Retina (tissue), 1 donor: ENCODE measurements around the gene BCL2L11.

ENCODE experiments used
- DNase-seq: peaks from one replicate; pipeline ENCODE4 v3.0.0-alpha.2; 2016

Gene BCL2L11

DNA sequence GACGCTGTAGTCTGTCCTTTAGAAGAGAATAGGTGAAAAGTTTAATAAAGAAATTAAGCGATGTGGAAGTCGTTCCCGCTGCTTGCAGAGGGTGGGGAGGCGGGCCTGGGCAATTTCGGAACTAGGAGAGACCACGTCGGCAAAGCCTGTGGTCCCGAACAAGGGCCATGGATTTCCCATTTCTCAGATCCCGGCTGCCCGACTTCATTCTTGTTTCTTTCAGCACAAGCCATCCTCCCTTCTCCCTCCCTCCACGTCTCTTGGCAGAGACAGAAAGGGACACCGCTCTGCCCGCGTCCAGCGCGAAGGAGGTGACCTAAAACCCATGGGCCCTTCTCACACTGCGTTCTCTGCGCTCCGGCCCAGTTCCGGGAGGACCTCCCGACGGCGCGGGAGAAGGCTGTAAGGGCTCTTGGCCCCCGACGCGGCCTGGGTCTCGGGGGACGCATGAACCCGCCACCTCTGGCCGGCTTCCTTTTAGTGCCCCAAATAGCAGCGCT is 2.2 kb upstream of the BCL2L11 start:
- DNase-seq, result peak; percentile 69

- DNase-seq, result peak; percentile 65
Measured at GRCh38 chr2:111118981-111119821, 1.5 kb upstream of the BCL2L11 start.

- no peak for DNase-seq
Measured at GRCh38 chr2:111119822-111120252, 877 bp upstream of the BCL2L11 start.

DNA sequence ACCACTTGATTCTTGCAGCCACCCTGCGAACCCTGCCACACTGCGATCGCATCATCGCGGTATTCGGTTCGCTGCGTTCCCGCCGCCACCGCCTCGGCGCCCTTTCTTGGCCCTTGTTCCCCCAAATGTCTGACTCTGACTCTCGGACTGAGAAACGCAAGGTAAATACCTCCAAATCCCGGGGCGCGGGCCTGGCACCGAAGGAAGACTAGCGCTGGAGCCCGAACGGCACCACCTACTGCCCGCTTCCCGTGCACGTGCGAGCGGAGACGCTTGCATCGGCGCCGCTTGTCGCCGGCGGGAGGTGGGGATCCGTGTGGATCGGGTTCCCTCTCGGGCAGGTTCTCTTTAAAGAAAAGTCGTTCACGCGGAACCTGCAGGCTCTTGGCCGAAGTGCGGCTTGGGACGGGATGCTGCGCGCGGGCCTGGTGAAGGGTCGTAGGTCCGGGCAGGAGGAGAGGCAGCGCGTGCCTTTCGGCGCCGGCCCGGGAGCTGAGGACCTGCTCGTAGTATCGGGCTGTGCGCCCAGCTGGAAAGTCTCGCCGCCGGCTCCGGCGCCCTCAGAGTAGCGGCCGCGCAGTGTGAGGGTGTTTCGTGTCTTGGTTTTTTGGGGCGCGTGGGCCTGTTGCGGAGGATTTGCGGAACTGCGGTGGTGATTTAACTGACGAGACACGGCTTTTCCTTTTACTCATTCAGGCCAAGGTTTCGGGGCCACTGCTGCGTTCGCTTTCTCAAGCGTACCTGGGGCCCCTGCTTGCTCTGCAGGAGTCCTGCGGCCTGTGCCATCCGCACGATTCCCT is 514 bp downstream of the BCL2L11 start:
- peak; percentile 90 for DNase-seq

DNA sequence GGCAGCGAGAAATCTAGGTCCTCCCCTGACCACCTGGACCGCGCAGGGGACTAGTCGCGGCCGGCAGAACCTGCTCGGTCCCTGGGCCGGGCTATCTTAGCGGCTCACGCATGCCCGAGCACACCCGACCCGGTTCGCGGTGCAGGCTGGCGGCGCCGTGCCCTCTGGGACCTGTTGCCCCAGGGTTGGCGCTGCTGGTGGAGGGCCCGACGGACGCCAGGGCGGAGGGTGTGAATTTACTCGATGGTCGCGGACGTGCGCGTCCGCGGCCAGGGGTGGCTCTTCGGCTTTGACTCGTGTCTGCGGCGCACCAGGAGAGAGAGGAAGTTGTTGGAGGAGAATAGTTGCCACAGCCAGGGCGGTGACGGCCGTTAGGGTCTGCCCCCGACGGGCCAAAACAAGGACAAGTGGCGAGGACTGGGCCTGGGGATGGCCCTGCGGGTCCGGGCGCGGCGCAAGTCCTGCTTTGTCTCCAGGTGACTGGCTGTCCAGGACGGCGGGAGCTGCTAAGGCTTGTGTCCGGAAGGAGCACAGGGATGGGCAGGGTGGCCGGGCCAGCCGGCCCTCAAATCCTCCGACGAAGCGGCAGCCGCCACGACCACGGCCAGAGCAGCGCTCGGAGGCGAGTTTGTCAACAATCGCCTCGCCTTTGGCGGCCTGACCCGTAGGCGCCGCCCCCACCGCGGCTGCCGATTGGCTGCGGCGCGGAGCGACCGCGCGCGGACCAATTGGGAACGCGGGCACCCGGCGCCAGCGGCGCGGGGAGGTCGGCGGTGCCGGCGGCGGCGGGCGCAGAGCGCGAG is 1.3 kb downstream of the BCL2L11 start:
- DNase-seq, result peak; percentile 93

- DNase-seq, result peak; percentile 89
Measured at GRCh38 chr2:111122631-111123421, 2.1 kb downstream of the BCL2L11 start.

DNA sequence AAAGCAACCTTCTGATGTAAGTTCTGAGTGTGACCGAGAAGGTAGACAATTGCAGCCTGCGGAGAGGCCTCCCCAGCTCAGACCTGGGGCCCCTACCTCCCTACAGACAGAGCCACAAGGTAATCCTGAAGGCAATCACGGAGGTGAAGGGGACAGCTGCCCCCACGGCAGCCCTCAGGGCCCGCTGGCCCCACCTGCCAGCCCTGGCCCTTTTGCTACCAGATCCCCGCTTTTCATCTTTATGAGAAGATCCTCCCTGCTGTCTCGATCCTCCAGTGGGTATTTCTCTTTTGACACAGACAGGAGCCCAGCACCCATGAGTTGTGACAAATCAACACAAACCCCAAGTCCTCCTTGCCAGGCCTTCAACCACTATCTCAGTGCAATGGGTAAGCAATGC is 3.0 kb downstream of the BCL2L11 start:
- no peak for DNase-seq

DNA sequence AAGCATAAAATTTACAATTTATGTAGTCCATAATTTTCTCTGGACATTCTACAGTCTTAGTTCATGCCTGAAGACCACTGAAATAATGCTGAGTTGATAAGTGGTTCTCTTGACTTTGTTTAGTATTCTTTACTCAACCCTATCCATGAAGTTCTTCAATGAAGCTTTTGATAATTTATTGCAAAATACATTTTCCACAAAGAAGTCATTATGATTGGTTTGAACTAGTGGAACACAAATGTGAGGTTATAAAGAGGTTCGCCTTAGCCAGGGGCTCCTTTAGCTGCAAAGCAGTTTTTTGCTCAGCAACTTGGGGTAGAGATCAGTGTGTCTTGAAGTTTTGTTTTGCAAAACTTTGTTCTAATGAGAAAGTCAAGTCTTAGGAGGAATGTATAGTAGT is 5.9 kb downstream of the BCL2L11 start:
- DNase-seq, result no peak

GRCh38 chr2:111127351-111127750 is 6.6 kb downstream of the BCL2L11 start:
- DNase-seq, result peak; percentile 34

DNA sequence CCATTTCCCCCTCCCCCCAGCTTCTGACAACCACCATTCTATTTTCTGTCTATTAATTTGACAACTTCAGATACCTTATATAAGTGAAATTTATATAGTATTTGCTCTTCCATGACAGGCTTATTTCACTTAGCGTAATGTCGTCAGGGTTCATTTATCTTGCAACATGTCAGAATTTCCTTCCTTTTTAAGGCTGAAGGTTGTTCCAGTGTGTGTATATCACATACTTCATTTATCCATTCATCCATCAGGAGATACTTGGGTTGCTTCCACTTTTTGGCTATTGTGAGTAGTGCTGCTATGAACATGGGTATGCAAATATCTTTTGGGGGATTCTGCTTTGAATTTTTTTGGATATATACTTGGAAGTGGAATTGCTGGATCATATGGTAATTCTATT is 7.4 kb downstream of the BCL2L11 start:
- DNase-seq, result no peak

DNA sequence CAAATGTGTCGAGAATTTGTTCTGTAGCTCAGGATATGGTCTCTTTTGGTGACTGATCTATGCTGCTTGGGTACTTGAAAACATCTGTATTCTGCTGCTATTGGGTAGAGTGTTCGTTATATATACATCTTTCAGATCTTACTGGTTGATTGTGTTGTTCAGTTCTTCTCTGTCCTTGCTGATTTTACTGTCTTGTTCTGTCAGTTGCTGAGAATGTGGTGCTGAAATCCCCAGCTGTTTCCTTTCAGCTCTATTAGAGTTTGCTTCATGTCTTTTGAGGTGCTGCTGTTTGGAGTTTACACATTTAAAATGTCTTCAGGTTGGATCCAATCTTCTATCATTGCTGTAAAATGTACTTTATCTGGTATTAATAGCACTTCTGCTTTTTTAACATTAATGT is 12.9 kb downstream of the BCL2L11 start:
- no peak for DNase-seq

DNA sequence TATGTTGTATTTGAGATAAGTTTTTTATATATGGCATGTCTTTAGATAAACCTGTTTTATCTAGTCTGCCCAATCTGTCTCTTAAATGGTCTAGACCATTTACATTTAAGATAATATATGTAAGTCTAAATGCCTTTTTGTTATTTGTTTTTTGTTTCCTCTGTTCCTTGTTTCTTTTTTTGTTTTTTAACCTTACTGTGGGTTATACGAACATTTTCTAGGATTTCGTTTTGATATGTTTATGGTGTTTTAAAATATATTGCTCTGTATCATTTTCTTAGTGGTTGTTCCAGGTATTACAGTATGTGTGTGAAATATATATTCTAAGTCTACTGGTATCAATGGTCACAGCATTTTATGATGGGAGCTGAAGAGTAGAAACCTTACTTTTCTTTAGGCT is 13.3 kb downstream of the BCL2L11 start:
- no peak for DNase-seq

GRCh38 chr2:111135237-111135909 is 14.7 kb downstream of the BCL2L11 start:
- DNase-seq, result no peak

GRCh38 chr2:111135910-111136297 is 15.2 kb downstream of the BCL2L11 start:
- no peak for DNase-seq

GRCh38 chr2:111138839-111139238 is 18.1 kb downstream of the BCL2L11 start:
- DNase-seq, result no peak

DNA sequence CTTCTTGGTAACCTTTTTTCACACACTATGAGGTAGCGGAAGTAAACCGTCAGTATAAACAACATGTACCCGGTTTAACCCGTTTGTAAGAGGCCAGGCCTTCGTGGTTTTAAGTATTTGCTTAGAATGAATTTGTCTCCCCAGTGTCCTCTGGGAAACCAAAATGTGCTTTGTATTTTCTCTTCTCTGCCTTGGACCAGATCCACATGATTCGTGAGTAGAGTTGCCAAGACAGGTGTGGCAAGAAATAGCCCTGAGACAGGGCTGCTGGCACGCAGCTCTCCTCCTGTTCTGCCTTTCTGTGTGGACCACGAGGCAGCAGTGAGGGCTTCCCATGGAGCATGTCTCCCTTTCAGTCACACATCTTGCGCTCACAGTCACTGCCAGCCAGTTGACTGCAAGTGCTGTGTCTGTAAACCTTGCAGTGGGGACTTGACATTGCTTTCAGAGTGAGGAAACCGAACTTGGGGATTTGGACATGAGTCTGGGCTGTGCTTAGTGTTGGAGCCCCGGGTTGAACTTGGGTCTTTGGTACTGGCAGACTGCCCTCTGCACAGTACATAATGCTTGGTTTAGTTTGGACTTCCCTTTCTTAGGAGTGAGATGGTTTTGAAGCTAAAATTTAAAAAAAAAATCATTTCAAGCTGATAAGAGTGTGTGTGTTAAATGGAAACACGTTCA is 19.1 kb downstream of the BCL2L11 start:
- no peak for DNase-seq

GRCh38 chr2:111140815-111141214 is 20.1 kb downstream of the BCL2L11 start:
- no peak for DNase-seq

DNA sequence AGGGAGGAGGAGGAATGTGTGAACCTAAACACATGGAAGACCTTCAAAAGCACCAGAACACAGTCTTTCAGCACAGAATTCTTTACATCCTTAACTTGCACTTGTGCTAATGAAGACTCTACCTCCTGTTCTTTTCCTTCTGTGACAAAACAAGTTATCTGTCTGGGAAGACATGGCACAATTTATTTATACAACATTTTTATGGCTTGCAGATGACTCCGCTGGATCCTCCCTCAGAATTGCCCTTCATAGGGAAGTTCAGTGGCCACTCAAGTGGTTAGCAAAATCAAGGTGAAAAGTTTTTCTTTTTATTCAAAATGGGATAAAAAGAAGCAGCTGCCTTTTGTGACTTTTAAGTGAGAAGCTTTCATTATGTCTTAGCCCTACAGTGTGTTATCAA is 21.4 kb downstream of the BCL2L11 start:
- DNase-seq, result no peak

DNA sequence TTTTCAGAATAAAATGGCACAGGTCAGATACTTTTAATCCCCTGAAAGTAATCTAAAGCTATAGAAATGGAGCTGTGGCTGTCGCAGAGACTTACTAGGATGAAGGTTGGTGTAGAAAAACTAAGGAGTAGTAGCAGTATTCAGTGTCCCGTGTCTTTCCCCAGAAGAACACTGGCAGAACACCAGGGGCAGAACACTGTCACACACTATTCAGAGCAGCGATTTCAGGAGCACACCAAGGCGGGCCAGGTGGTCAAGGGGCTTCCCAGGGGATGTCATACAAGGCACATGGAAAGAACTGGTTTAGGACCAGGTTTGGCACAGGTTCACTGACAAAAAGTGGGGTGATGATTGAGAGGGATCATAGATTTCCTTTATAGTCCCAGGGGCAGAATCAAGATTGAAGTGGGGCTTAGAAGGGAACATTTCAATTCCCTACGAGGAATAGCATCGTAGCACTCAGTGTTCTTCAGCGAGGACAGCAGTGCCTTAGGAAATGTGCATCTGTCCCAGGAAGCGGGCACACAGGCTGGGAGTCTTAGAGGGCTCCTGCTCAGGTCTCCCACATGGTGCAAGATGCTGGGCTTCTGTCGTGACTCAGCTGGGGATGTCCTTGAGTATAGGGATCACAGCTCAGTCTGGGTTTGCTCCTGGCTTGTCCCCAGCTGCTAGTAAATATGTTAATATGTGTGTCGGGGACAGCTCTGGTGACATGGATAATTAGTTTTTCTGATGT is 22.6 kb downstream of the BCL2L11 start:
- no peak for DNase-seq

- DNase-seq, result no peak
Measured at GRCh38 chr2:111143843-111144198, 23.1 kb downstream of the BCL2L11 start.
